GM19238 (cell line): ENCODE data around the gene P3H1.
"Not testable (repeated sequence)": the region's sequence is repeated elsewhere in the genome, so short reads cannot be mapped to it uniquely, and the experiment has no call there.

Experiments used
- DNase-seq: peaks from one replicate; pipeline ENCODE4 v3.0.0; 2011; ENCODE audit warnings: low spot score; ENCODE audit not compliant: insufficient read length

P3H1 gene

GRCh38 chr1:42769811-42770210, 3.0 kb upstream of the P3H1 start:
- no peak for DNase-seq

GRCh38 chr1:42768172-42768571, 1.3 kb upstream of the P3H1 start:
- DNase-seq, result no peak

- DNase-seq, result no peak
Observed at GRCh38 chr1:42767510-42768000, 727 bp upstream of the P3H1 start.

GRCh38 chr1:42765832-42766740, 742 bp downstream of the P3H1 start:
- no peak for DNase-seq

- no peak for DNase-seq
Observed at GRCh38 chr1:42765269-42765668, 1.6 kb downstream of the P3H1 start.

- DNase-seq, result no peak
Observed at GRCh38 chr1:42762269-42762668, 4.6 kb downstream of the P3H1 start.

GRCh38 chr1:42761567-42761966, 5.3 kb downstream of the P3H1 start:
- no peak for DNase-seq

- DNase-seq, result no peak
Observed at GRCh38 chr1:42759114-42759513, 7.7 kb downstream of the P3H1 start.

- no peak for DNase-seq
Observed at GRCh38 chr1:42758641-42759040, 8.2 kb downstream of the P3H1 start.

GRCh38 chr1:42757892-42758275, 8.9 kb downstream of the P3H1 start:
- DNase-seq, result no peak

GRCh38 chr1:42756956-42757891, 9.6 kb downstream of the P3H1 start:
- peak; percentile 61 for DNase-seq

- no peak for DNase-seq
Observed at GRCh38 chr1:42753070-42753469, 13.8 kb downstream of the P3H1 start.

- DNase-seq, result no peak
Observed at GRCh38 chr1:42752284-42752683, 14.5 kb downstream of the P3H1 start.

GRCh38 chr1:42751511-42752070, 15.2 kb downstream of the P3H1 start:
- not testable (repeated sequence) for DNase-seq

- DNase-seq, result no peak
Observed at GRCh38 chr1:42750041-42750440, 16.8 kb downstream of the P3H1 start.

GRCh38 chr1:42748461-42749410, 18.1 kb downstream of the P3H1 start:
- DNase-seq, result no peak

GRCh38 chr1:42748021-42748420, 18.8 kb downstream of the P3H1 start:
- DNase-seq, result no peak

- DNase-seq, result peak; percentile 48
Observed at GRCh38 chr1:42747125-42747524, 19.7 kb downstream of the P3H1 start.

GRCh38 chr1:42746436-42747105, 20.3 kb downstream of the P3H1 start:
- no peak for DNase-seq

- no peak for DNase-seq
Observed at GRCh38 chr1:42745851-42746250, 21.0 kb downstream of the P3H1 start.
